Memory B cell (primary cell): ENCODE measurements around the gene ARPC5.

Experiments used
- ATAC-seq: fragments of 150-1000 bp; cut with Tn5 transposase; 2 replicates; pipeline ENCODE4 v1.10.0; 2021; ENCODE audit warnings: low read depth, mild to moderate bottlenecking, moderate library complexity
- DNase-seq, 2 donors: peaks; one replicate each; pipeline ENCODE4 v3.0.0; 2022; ENCODE audit warnings: low spot score in 2 of 2
- H3K27ac Mint-ChIP-seq: one replicate; pipeline ENCODE4 v1.8.0; 2022; ENCODE audit warnings: mild to moderate bottlenecking, moderate library complexity, mixed read lengths
- H3K27me3 Mint-ChIP-seq: one replicate; pipeline ENCODE4 v1.8.0; 2022; ENCODE audit warnings: mixed read lengths
- H3K36me3 Mint-ChIP-seq: one replicate; pipeline ENCODE4 v1.8.0; 2022; ENCODE audit warnings: mild to moderate bottlenecking, mixed read lengths
- H3K4me1 Mint-ChIP-seq: one replicate; pipeline ENCODE4 v1.8.0; 2022; ENCODE audit warnings: mixed read lengths
- H3K4me3 Mint-ChIP-seq: one replicate; pipeline ENCODE4 v1.8.0; 2022; ENCODE audit warnings: mild to moderate bottlenecking, moderate library complexity, mixed read lengths
- H3K9me3 Mint-ChIP-seq: one replicate; pipeline ENCODE4 v1.8.0; 2022; ENCODE audit warnings: mixed read lengths

The ARPC5 gene

GRCh38 chr1:183612407-183612806 is 23.2 kb downstream of the ARPC5 start:
- no peak for ATAC-seq
- DNase-seq, result no peak
- Mint-ChIP-seq H3K9me3 (no peaks in the 10 kb centered on the region), H3K27ac (no peak overlapping the region), H3K4me3 (no peak overlapping the region), H3K36me3 (no peaks in the 10 kb centered on the region), H3K4me1 (peaks cover 9% of the 10 kb centered on the region), H3K27me3 (no peaks in the 10 kb centered on the region)

GRCh38 chr1:183611021-183611420 is 24.6 kb downstream of the ARPC5 start:
- Mint-ChIP-seq H3K36me3 (no peaks in the 10 kb centered on the region), H3K4me1 (peaks cover 12% of the 10 kb centered on the region), H3K27ac (no peak overlapping the region), H3K9me3 (no peaks in the 10 kb centered on the region), H3K4me3 (no peak overlapping the region), H3K27me3 (no peaks in the 10 kb centered on the region)
- ATAC-seq, result no peak
- DNase-seq, result no peak

GRCh38 chr1:183609759-183610452 is 25.7 kb downstream of the ARPC5 start:
- ATAC-seq, result no peak
- DNase-seq, result no peak
- Mint-ChIP-seq H3K27me3 (no peaks in the 10 kb centered on the region), H3K9me3 (no peaks in the 10 kb centered on the region), H3K4me1 (peaks cover 17% of the 10 kb centered on the region), H3K36me3 (no peaks in the 10 kb centered on the region), H3K4me3 (no peak overlapping the region), H3K27ac (no peak overlapping the region)

GRCh38 chr1:183609313-183609712 is 26.3 kb downstream of the ARPC5 start:
- Mint-ChIP-seq H3K4me3 (no peak overlapping the region), H3K27ac (peak overlapping the region; percentile 28), H3K36me3 (no peaks in the 10 kb centered on the region), H3K27me3 (no peaks in the 10 kb centered on the region), H3K9me3 (peaks cover 1% of the 10 kb centered on the region), H3K4me1 (peaks cover 23% of the 10 kb centered on the region)
- ATAC-seq, result peak; percentile 71
- DNase-seq, result no peak

- no peaks in the 10 kb centered on the region for H3K27me3 Mint-ChIP-seq
These were observed 28.1 kb downstream of the ARPC5 start for GRCh38 chr1:183607322-183607980.

GRCh38 chr1:183605904-183606303 is 29.7 kb downstream of the ARPC5 start:
- ATAC-seq (no peak), DNase-seq (no peak)
- H3K4me3 Mint-ChIP-seq, result no peak overlapping the region
- peaks cover 1% of the 10 kb centered on the region for H3K9me3 Mint-ChIP-seq
- H3K36me3 Mint-ChIP-seq, result no peaks in the 10 kb centered on the region
- peaks cover 31% of the 10 kb centered on the region for H3K4me1 Mint-ChIP-seq
- no peak overlapping the region for H3K27ac Mint-ChIP-seq
- H3K27me3 Mint-ChIP-seq, result no peaks in the 10 kb centered on the region

More at GRCh38 chr1:183607322-183607980, 28.1 kb downstream of the ARPC5 start:
- H3K9me3 Mint-ChIP-seq, result peaks cover 1% of the 10 kb centered on the region
- ATAC-seq (no peak), DNase-seq (no peak)
- no peaks in the 10 kb centered on the region for H3K36me3 Mint-ChIP-seq
- peak overlapping the region; percentile 55 for H3K27ac Mint-ChIP-seq
- H3K4me1 Mint-ChIP-seq, result peaks cover 31% of the 10 kb centered on the region
- no peak overlapping the region for H3K4me3 Mint-ChIP-seq

- Mint-ChIP-seq H3K4me1 (peaks cover 31% of the 10 kb centered on the region), H3K9me3 (peaks cover 1% of the 10 kb centered on the region), H3K27ac (peak overlapping the region; percentile 89), H3K4me3 (peak overlapping the region; percentile 43), H3K27me3 (no peaks in the 10 kb centered on the region), H3K36me3 (no peaks in the 10 kb centered on the region)
- ATAC-seq (peak; percentile 52), DNase-seq (no peak)
These were observed 30.8 kb downstream of the ARPC5 start for GRCh38 chr1:183604815-183605214.

GRCh38 chr1:183604038-183604808 is 31.4 kb downstream of the ARPC5 start:
- ATAC-seq, result peak; percentile 38
- Mint-ChIP-seq H3K4me1 (peaks cover 29% of the 10 kb centered on the region), H3K36me3 (no peaks in the 10 kb centered on the region), H3K4me3 (peak overlapping the region; percentile 61), H3K9me3 (peaks cover 1% of the 10 kb centered on the region), H3K27me3 (no peaks in the 10 kb centered on the region), H3K27ac (peak overlapping the region; percentile 89)
- no peak for DNase-seq

- H3K27me3 Mint-ChIP-seq, result no peaks in the 10 kb centered on the region
- peaks cover 28% of the 10 kb centered on the region for H3K4me1 Mint-ChIP-seq
- no peaks in the 10 kb centered on the region for H3K36me3 Mint-ChIP-seq
- no peak overlapping the region for H3K27ac Mint-ChIP-seq
- peaks cover 1% of the 10 kb centered on the region for H3K9me3 Mint-ChIP-seq
- ATAC-seq, result no peak
- no peak for DNase-seq
- H3K4me3 Mint-ChIP-seq, result no peak overlapping the region
These were observed 33.1 kb downstream of the ARPC5 start for GRCh38 chr1:183602510-183602909.

- H3K4me1 Mint-ChIP-seq, result peaks cover 25% of the 10 kb centered on the region
- H3K36me3 Mint-ChIP-seq, result no peaks in the 10 kb centered on the region
- no peak for DNase-seq
- no peak for ATAC-seq
- no peak overlapping the region for H3K4me3 Mint-ChIP-seq
- peaks cover 1% of the 10 kb centered on the region for H3K9me3 Mint-ChIP-seq
- H3K27me3 Mint-ChIP-seq, result no peaks in the 10 kb centered on the region
- no peak overlapping the region for H3K27ac Mint-ChIP-seq
These were observed 34.9 kb downstream of the ARPC5 start for GRCh38 chr1:183600634-183601033.

GRCh38 chr1:183600136-183600535 is 35.4 kb downstream of the ARPC5 start:
- Mint-ChIP-seq H3K27ac (no peak overlapping the region), H3K4me1 (peaks cover 22% of the 10 kb centered on the region), H3K27me3 (no peaks in the 10 kb centered on the region), H3K9me3 (peaks cover 1% of the 10 kb centered on the region), H3K4me3 (no peak overlapping the region), H3K36me3 (no peaks in the 10 kb centered on the region)
- ATAC-seq (no peak), DNase-seq (no peak)

- DNase-seq, result no peak
- H3K27ac Mint-ChIP-seq, result peak overlapping the region; percentile 3
- peak; percentile 41 for ATAC-seq
- no peak overlapping the region for H3K4me3 Mint-ChIP-seq
- H3K27me3 Mint-ChIP-seq, result no peaks in the 10 kb centered on the region
- H3K36me3 Mint-ChIP-seq, result no peaks in the 10 kb centered on the region
- H3K9me3 Mint-ChIP-seq, result no peaks in the 10 kb centered on the region
- H3K4me1 Mint-ChIP-seq, result peaks cover 10% of the 10 kb centered on the region
These were observed 37.2 kb downstream of the ARPC5 start for GRCh38 chr1:183598386-183598785.

- Mint-ChIP-seq H3K4me1 (peaks cover 16% of the 10 kb centered on the region), H3K36me3 (no peaks in the 10 kb centered on the region), H3K27me3 (no peaks in the 10 kb centered on the region), H3K4me3 (no peak overlapping the region), H3K27ac (no peak overlapping the region), H3K9me3 (no peaks in the 10 kb centered on the region)
- ATAC-seq, result no peak
- no peak for DNase-seq
These were observed 37.8 kb downstream of the ARPC5 start for GRCh38 chr1:183597656-183598347.

- Mint-ChIP-seq H3K4me3 (no peak overlapping the region), H3K27ac (no peak overlapping the region), H3K36me3 (no peaks in the 10 kb centered on the region), H3K9me3 (no peaks in the 10 kb centered on the region), H3K4me1 (peaks cover 22% of the 10 kb centered on the region), H3K27me3 (no peaks in the 10 kb centered on the region)
- no peak for ATAC-seq
- no peak for DNase-seq
These were observed 39.1 kb downstream of the ARPC5 start for GRCh38 chr1:183596500-183596899.
